NCI-H2107 (cell line): Measurements from ENCODE around the gene DAGLA.

Source experiments
- DNase-seq: peaks from one replicate; lab custom pipeline; 2025; lab: John Stamatoyannopoulos, UW

DAGLA gene

DNA sequence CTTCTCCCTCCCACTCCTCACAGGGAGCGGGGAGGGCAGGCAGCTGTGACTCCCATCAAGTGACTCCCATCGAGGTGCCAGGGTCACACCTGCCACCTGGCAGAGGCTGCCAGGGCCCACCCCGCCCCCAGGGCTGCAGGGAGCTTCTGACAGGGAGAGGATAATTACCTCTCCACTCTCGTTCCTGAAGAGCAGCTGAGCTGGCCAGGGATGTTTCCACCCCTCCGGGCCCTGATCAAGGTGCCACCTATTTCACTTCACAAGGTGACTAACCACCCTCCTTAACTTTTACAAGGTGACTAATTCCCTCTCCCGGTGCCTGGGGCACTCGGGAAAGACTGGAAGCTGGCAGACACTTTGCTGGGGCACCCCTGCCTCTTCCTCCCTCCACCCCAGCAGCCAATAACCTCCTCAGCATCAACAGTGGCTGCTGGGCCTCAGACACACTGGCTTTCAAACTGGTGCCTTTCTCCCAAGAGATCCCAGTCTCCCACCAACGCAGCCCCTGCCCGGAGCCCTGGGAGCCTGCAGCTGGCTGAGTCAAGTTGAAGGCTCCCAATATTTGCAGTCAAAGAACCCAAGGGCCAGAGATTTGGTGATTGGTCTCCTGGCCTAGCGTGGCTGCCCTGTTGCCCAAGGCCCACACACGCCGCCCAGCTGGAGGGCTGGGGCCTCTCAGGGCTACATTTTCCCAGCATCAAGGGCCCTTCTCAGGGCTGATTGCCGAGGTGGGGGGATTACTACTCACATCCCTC, 50.2 kb downstream of the DAGLA start:
- peak; percentile 78 for DNase-seq

DNA sequence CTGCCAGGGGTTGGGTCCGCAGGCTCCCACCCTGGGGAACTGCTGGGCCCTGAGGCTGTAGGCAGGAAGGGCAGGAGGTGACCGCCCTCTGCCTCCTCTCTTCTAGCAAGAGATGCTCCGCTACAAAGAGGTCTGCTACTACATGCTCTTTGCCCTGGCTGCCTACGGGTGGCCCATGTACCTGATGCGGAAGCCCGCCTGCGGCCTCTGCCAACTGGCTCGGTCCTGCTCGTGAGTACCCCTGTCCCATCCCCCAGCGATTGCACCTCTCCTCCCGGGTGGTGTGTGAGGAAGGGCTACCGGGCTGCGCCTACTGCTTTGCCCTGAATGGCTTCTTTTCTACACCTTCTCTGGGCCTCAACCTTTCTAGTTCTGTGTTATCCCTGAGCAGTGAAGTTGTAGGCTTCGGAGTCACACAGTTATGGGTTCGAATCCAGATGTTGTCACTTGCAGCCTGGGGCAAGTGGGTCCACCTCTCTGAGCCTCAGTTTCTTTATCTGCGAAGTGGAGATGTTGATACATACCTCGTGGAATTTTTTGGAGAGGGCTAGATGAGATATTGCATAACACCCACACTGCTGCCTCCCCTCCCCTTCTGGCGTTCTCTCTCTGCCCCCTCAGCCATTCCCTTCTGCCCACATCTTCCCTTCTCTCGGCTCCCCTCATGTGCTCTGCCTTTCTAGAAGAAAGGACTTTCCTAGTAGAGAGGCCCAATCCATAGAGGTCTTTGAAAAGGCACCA, 51.2 kb downstream of the DAGLA start:
- DNase-seq = no peak

DNA sequence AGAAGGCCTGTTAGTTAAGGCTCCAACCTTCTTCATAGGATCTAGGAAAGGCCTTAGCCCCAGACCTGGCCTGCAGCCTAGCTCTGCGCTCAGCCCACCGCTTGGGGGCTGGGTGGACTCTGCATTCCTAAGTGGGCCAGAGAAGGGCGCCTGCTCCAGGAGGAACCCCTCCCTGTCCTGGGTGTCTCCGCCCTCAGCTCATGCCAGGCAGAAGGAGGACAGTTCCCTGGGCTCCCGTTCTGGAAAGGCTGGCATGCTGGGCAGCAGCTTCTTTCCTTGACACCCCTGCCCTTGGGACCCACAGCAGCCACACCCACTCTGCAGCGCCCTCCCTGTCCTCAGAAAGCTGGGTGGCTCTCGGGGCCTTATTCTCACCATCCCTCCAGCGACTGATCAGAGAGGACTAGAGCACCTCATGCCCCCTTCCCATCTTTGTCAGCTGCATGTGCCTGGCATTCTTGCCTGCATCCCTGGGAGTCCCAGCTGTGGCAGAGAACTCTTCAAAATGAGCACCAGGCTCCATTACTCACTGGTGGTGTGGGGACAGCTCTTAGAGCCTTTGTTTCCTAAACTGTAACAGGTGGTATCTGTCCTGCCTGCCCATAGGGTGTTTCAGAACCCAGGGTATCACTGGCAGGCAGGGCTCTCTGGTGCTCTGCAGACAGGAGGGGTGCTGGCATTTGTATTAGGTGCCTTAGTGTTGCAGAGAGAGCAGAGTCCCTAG, 51.9 kb downstream of the DAGLA start:
- no peak for DNase-seq

DNA sequence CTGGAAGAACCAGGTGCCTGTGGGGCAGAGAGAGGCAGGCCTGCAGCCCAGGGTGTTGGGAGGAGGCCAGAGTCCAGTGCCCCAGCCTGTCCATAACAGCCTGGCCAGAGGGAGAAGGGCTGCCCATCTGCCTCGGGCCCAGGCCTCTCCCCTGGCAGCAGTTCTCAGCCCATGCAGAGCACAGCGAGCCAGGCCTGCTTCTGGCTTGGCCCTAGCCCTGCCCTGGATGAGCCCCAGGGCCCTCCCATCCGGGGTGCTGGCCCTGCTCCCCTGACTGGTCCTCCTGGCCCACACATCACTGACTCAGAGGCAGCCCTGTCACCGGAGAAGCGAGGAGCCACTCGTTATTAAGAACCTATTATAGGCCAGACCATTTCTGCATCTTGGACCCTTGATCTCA, 52.5 kb downstream of the DAGLA start:
- no peak for DNase-seq

DNA sequence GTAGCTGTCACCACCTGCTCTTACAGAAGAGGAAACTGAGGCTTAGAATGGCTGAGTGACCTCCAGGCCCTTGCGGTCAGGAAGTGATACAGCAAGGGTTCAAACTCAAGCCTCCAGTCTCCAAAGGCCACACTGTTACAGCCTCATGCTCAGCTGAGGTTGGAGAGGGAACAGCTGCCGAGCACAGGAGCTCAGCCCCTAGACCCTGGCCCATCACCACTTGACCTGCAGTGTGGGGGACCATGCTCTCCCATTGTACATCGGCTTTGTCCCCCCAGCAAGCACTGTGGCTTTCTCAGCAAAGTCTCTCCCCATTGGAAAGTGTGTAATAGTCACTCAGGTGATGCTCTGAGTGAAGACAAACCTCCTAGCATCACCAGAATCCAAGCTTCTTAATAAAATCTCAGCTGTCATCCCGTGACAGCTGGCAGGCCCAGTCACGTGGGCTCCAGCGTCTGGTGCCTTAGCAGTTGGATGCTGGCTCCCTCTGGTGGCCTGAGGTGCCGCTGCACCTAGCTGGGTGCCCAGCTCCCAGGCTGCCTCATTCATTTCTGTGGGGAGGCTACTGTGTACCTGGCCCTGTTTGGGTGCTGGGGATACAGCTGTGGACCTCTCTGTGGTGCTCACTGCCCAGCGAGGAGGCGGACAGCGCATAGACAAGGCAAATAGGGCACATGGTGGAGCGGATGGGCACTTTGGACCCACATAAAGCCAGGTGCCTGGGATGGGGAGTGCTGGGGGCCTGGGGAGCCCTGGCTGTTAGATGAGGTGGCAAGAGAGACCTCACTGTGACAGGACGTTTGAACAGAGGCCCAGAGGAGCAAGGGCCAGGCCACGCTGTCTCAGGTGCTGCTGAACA, 53.2 kb downstream of the DAGLA start:
- peak; percentile 79 for DNase-seq

DNA sequence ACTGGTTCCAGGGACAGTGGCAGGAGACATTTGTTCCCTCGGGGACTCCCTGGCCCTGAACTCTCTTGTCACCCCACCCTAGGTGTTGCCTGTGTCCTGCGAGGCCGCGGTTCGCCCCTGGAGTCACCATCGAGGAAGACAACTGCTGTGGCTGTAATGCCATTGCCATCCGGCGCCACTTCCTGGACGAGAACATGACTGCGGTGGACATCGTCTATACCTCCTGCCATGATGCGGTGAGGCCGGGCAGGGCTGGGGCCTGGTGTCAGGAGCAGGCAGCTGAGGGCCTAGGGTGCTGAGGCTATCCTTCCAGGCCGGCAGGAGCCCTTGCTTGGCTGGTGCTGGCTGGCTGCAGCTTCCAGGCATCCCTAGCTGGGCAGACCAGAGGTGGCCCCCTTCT, 54.6 kb downstream of the DAGLA start:
- no peak for DNase-seq

DNA sequence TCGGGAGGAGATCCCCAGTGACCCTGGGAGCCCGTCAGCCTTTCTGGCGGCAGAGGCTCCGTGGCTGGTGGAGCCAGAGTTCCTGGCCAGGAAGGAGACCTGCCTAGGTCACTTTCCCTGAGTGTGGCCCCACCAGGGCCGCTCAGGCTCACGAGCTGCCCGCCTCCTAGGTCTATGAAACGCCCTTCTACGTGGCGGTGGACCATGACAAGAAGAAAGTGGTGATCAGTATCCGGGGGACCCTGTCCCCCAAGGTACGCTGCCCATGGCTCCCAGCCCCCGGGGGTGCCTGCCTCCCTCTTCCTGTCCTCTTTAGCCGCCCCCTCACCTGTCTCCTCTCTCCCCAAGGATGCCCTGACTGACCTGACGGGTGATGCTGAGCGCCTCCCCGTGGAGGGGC, 55.2 kb downstream of the DAGLA start:
- no peak for DNase-seq

DNA sequence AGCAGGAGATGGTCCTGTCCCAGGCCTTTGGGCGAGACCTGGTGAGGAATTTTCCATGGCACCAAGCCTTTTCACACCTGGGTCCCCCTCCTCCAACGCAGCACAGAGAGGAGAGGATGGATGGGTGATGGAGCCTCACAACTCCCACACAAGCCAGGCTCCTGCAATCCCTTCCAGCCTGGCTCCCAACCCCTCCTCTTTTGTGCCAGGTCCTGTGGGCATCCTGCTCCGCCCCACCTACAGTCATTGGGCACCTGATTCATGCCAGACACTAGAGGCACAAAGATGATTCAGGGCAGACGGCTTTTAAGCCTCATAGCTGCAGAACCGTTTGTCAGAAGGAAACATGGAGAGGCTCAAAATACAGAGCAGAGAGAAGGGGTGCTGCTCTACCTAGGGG, 56.1 kb downstream of the DAGLA start:
- no peak for DNase-seq

DNA sequence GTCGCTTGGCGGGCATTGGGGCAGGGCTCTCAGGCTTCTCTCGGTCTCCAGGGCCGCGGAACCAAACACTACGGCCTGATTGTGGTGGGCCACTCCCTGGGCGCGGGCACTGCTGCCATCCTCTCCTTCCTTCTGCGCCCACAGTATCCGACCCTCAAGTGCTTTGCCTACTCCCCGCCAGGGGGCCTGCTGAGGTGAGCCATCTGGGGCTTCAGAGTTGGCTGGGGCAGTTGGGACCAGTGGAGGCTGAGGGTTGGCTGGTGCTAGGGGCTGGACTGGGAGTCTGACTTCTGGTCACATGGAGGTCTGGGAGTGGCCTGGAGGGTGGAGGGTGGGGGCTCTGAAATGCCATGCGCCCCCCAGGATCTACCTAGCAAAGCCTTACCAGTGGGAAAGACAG, 56.9 kb downstream of the DAGLA start:
- no peak for DNase-seq

DNA sequence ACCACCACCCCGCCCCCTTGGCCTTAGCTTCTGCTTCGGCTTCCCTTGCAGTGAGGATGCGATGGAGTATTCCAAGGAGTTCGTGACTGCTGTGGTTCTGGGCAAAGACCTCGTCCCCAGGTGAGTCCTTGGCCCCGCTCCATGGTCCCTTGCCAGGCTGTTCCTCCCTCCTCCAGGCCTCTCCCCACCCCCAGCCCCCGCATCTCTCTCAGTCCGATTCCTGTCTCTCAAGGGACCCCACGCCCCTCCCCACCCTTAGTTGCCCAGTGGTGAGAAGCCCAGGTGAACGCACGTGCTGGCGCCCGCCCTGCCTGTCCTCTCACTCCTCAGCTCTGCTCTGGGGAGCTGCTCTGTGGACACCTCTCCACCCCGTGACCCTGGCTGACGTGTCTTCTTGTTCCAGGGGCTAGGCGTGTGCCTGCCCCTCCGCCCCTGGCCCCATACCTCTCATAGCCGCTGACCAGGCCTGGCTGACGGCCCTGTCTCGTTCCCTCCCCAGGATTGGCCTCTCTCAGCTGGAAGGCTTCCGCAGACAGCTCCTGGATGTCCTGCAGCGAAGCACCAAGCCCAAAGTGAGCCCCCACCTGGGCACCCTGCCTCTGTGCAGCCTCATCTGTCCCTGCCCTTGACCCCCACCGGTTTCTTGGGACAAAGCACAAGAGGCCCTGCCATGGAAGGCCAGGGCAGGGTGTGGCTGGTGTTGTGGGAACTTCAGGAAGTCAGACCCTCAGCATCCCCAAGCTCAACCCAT, 57.6 kb downstream of the DAGLA start:
- DNase-seq = no peak

DNA sequence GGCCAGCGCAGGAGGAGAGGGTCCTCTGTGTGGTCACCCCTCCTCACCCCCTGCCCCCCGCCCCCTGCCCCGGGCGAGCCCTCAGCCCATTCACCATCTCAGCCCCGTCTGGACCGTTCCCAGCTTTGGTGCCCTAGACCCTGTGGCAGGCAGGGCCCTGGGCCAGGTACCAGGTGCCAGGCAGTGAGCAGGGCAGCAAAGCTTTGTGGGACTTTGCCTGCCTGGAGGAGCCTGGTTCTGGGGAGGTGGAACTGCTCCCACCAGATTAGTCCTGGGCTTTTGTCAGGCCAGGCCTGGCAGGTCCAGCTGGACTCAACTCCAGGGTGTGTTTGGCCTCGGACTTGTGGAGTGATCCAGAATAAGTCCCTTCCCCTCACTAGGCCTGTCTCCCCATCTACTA, 58.6 kb downstream of the DAGLA start:
- DNase-seq = no peak

DNA sequence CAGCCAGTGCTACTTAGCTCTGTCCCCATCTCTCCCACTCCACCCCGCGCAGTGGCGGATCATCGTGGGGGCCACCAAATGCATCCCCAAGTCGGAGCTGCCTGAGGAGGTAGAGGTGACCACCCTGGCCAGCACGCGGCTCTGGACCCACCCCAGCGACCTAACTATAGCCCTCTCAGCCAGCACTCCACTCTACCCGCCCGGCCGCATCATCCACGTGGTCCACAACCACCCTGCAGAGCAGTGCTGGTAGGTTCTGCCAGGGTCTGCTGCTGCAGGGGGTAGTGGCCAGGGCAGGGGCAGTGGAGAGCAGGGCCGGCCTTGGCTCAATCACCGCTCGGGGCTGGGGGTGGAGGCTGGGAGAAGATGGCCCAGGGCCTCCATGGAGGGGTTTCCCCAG, 59.2 kb downstream of the DAGLA start:
- no peak for DNase-seq

DNA sequence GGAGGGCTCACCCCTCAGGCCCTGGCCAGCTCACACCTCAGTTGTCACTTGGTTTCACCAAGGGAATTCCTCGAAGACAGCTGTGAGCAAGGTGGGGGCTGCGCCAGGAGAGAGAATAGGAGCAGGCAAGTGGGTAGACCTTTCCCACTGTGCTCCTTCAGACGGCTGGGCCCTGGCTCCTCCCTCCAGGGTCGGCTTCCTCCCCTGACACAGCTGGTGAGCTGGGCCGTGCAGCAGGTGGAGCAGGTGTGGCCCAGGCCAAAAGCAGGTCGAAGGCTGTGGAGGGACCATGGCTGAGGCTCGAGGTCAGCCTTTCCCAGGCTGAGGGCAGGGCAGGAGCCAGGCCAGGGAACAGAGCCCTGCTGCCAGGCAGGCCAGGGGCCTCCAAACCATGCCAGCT, 59.8 kb downstream of the DAGLA start:
- no peak for DNase-seq

DNA sequence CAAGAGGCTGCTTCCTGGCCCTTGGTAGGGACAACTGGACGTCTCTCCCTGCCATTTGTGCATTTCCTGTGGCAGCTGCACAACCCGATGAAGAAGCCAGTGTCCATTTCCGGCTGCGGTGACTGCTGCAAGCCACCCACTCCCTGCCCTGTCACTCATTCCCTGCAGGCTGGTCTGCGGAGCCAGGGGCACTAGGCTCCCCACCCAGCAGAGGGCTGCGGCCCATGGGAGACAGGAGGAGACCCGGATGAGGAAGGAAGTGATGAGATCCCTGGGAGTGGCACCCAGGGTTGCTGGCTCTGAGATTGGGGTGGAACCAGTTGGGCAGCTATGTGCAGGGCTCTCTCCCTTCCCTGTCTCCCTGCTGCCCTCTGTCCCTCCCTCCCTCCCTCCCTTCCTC, 62.2 kb downstream of the DAGLA start:
- no peak for DNase-seq

DNA sequence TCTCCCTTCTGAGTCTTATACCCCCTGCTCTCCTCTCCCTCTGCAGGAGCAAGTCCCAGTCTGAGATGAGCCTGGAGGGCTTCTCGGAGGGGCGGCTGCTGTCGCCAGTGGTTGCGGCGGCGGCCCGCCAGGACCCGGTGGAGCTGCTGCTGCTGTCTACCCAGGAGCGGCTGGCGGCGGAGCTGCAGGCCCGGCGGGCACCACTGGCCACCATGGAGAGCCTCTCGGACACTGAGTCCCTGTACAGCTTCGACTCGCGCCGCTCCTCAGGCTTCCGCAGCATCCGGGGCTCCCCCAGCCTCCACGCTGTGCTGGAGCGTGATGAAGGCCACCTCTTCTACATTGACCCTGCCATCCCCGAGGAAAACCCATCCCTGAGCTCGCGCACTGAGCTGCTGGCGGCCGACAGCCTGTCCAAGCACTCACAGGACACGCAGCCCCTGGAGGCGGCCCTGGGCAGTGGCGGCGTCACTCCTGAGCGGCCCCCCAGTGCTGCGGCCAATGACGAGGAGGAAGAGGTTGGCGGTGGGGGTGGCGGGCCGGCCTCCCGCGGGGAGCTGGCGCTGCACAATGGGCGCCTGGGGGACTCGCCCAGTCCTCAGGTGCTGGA, 63.4 kb downstream of the DAGLA start:
- no peak for DNase-seq

DNA sequence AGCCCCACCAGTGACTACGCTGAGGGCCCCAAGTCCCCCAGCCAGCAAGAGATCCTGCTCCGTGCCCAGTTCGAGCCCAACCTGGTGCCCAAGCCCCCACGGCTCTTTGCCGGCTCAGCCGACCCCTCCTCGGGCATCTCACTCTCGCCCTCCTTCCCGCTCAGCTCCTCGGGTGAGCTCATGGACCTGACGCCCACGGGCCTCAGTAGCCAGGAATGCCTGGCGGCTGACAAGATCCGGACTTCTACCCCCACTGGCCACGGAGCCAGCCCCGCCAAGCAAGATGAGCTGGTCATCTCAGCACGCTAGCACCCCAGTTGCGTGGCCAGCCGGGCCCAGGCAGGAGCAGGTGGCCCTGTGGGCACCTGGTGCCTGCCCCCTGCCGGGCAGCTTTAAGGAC, 64.0 kb downstream of the DAGLA start:
- DNase-seq = no peak

DNA sequence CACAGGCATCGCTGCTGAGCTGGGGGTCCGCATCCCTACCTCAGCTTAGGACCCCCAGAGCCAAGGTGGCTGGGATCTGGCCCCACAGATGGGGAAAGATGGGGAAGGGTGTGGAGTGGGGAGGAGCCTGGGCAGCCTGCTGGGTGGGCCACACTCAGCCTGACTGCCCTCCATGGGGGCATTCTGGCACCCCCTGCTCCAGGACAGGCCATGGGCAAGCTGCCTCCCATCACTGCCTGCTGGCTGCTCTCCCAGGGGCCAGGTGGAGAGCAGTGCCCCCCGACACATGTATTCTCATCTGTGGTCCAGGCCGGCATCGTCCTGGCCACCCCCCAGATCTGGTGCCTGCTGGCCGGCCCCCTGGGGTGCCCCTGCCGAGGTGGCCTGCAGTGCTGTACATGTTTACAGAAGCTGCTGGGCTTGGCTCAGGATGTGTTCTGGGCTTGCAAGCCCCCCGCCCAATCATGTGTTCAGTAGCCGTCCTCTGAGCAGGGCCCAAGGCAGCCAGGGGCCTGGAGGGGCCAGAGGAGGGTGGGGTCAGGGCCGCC, 64.5 kb downstream of the DAGLA start:
- no peak for DNase-seq

DNA sequence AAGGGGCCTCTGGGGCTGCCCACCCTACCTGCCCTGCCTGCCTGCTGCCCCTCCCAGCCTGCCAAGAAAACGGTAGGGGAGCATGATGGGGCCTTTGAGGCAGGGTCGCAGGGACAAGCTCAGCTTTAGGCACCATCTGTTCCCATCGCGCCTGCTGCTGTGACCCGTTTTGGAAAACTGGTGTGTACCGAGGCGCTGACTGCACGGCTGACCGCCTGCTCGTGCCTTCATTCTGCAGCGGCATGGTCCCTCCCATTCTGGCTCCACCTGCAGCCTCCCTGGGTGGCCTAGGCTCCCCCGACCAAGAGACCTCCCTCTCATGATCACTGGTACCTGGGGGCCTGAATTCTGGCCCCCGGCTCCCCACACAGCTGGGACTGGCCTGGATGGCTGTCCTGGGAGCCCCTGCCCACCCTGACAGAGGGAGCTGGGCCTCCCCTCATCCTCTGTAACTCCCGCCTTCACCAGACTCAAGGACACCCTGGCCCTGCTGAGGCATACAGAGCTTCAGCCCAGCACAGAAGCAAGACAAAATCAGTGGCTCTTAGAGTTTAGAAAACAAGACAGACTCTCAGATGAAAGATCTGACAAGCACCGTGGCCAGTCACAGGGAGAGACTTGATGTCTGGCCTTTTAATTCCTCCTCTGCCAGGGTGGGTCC, 65.7 kb downstream of the DAGLA start:
- no peak for DNase-seq

DNA sequence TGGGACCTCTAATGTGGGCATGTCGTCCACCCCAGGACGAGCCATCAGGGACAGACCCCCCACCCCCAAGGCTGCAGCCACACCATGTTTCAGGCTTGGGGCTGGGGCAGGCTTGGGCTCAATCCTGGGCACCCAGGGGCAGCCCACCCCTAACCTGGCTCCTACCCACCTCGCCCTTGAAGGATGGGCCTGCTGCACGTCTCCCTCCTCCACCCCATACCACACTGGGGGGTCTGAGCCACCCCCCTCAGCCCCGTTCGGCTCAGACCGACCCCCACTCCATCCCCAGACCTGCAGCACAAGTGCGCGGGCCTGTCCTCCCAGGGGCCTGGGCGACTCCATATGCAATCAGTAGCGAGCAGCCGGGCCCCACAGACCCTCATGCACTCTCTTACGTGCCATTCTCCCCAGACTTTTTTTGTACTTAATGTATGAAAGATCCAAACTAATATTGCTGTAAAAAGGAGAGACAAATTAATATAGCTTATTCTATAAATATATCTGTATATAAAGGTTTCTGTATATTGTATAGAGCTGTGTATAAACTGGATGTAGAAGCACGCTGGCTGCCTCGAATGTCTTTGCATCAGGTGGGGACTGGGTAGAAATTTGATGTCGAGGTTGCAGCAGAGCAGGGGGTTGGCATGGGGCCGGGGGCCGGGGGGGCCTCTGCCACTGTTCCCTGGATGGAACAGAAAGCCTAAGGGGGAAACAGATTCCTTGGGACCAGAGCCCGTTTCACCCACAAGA, 66.4 kb downstream of the DAGLA start:
- DNase-seq = no peak
